ENCODE measurements around the gene MITF. TPM values are rescaled to one million over a fixed set of nuclear protein-coding genes. Genes with fewer than 3 reads are reported as not detected.

The MITF gene
- polyA plus RNA-seq, 4 donors: 0.22 to 2.2 (median 1.6) TPM

DNA sequence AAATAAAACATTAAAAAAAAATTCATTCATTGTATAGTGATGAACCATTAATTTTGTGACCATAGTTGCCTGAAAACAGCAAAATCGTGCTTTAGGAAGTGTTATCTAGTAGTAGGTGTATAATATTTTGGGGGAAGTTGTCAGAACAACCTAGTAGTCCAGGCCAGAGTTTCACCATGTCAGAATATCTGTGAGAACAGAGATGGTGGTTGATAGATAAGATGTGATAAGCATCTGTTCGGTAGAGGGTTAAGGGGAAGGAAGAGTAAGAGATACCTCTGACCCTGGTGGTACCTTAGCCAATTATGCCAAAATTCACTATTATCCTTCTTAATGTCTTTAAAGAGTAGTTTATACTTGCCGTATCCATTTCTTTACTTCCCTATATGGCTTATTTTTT is 113.8 kb downstream of the MITF start:
- no peak overlapping the region for H3K4me3 ChIP-seq (ENCODE audit: low read depth in 1 of 3, low read length in 3 of 3)
- no peak for DNase-seq

DNA sequence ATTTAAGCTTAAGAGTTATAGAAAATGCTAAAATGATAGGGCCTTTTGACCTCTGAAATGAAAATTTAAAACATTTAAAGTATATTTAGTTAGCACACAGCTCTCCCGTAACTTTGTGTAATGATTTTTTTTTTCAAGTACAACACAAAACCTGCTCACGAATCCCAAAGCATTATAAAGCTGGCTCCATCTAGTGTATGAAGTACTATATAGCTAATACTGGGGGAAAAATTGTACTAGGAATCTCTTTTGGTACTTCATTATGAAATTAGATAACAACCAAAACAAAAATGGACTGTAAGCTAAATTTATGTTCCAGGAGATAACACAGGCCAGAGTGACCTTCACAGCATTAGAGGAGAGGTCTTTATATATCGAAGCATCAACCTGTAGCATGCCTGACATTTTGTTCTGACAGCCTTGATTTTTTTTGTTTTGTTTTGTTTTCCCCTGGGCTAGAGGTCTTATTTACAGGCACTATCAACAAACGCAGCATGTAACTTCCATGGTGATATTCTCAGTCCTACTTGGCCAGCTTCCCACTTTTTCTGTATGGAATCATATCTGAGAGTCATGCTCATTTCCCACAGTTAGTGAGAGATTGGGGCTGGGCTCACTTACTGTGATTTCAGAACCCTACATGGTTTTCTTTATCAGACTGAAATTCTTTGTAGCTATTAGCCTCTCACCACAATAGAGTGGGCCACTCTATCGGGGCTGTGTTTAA is 116.3 kb downstream of the MITF start:
- H3K27ac ChIP-seq (ENCODE audit: low read depth in 1 of 3, low read length in 2 of 3): no peak overlapping the region
- peak in 1 of 2 donors; percentile 2 for DNase-seq
- FAIRE-seq: no peak
- H3K27me3 ChIP-seq (ENCODE audit: control insufficient read depth in 3 of 3, insufficient read depth in 3 of 3, low read length in 3 of 3): no peaks in the 10 kb centered on the region
- H3K4me3 ChIP-seq (ENCODE audit: low read depth in 1 of 3, low read length in 3 of 3): no peak overlapping the region
- WGBS, 3 donors: 20 to 34% (median 26%) methylated on average over 5 of the region's 5 CpGs
- H3K4me1 ChIP-seq (ENCODE audit: control insufficient read depth in 3 of 3, insufficient read depth in 2 of 3, low read depth in 1 of 3, low read length in 2 of 3): no peaks in the 10 kb centered on the region
- no peaks in the 10 kb centered on the region for H3K9me3 ChIP-seq (ENCODE audit: control insufficient read depth in 2 of 2, insufficient read depth in 1 of 2, low read depth in 1 of 2, low read length in 1 of 2)
- no peaks in the 10 kb centered on the region for H3K36me3 ChIP-seq (ENCODE audit: control insufficient read depth in 3 of 3, insufficient read depth in 2 of 3, low read depth in 1 of 3, low read length in 3 of 3)

More for the DNA sequence above, 113.8 kb downstream of the MITF start:
- Histone ChIP-seq H3K4me1 (ENCODE audit: control insufficient read depth in 3 of 3, insufficient read depth in 2 of 3, low read depth in 1 of 3, low read length in 2 of 3) (no peaks in the 10 kb centered on the region), H3K27me3 (ENCODE audit: control insufficient read depth in 3 of 3, insufficient read depth in 3 of 3, low read length in 3 of 3) (no peaks in the 10 kb centered on the region), H3K36me3 (ENCODE audit: control insufficient read depth in 3 of 3, insufficient read depth in 2 of 3, low read depth in 1 of 3, low read length in 3 of 3) (no peaks in the 10 kb centered on the region), H3K27ac (ENCODE audit: low read depth in 1 of 3, low read length in 2 of 3) (no peak overlapping the region), H3K9me3 (ENCODE audit: control insufficient read depth in 2 of 2, insufficient read depth in 1 of 2, low read depth in 1 of 2, low read length in 1 of 2) (no peaks in the 10 kb centered on the region)
- 58 to 71% (median 60%) methylated on average over 3 of the region's 3 CpGs for WGBS, 3 donors
- FAIRE-seq: no peak

DNA sequence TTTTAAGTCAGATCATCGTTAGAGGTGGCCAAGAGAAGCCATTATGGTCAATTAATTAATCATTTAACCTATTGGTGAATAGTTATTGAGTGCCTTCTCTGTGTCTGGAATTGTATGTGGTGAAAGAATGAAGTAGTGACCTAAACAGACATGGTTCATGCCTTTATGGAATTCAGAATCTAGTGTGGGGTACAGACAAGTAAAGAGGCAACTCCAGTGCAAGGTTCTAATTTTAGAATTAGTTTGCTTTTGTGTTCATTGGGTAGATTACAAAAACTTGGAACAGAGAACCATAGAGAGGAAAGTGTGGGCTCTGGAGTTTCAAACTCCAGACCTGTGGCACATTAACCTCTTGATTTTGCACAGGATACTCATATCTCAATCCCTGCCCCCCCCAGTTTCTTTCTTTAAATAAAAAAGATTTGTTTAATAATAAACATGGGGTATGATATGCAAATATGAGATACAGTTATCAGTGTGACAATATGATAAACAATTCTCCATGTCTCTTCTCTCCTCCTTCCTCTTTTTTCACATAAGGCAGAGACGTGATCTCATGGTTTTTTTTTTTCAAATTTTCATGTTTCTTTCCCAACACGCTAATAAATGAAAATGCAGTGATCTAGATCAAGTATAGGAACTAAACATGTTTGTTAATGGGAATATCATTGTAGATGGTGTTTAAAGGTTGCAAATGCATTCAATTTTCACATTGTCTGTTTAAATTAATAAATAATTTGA is 117.9 kb downstream of the MITF start:
- no peaks in the 10 kb centered on the region for H3K9me3 ChIP-seq (ENCODE audit: control insufficient read depth in 2 of 2, insufficient read depth in 1 of 2, low read depth in 1 of 2, low read length in 1 of 2)
- H3K27me3 ChIP-seq (ENCODE audit: control insufficient read depth in 3 of 3, insufficient read depth in 3 of 3, low read length in 3 of 3): no peaks in the 10 kb centered on the region
- H3K27ac ChIP-seq (ENCODE audit: low read depth in 1 of 3, low read length in 2 of 3): no peak overlapping the region
- no peak overlapping the region for H3K4me3 ChIP-seq (ENCODE audit: low read depth in 1 of 3, low read length in 3 of 3)
- WGBS, 3 donors: 54 to 66% (median 61%) methylated on average over 3 of the region's 3 CpGs
- FAIRE-seq: no peak
- no peaks in the 10 kb centered on the region for H3K4me1 ChIP-seq (ENCODE audit: control insufficient read depth in 3 of 3, insufficient read depth in 2 of 3, low read depth in 1 of 3, low read length in 2 of 3)
- DNase-seq: no peak
- H3K36me3 ChIP-seq (ENCODE audit: control insufficient read depth in 3 of 3, insufficient read depth in 2 of 3, low read depth in 1 of 3, low read length in 3 of 3): no peaks in the 10 kb centered on the region

DNA sequence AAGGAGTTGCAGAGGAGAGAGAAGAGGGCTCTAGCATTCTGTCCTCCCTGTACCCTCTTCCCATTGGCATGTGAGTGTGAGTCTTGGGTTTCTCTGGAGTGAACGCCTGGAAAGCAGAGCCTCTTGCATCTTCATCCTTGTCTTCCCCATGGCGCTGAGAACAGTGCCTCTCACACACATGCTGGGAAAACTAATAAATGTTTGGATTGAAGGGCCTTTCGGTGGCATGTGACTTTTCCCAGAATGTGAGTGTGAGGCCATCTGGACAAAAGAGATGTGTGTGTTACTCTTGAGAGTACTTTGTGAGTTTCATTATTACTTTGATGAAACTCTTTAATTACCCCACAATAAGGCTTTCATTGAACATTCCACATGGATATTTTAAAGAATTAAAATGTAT is 122.3 kb downstream of the MITF start:
- Histone ChIP-seq H3K4me1 (ENCODE audit: control insufficient read depth in 3 of 3, insufficient read depth in 2 of 3, low read depth in 1 of 3, low read length in 2 of 3) (peaks cover 0 to 2% (median 0%) of the 10 kb centered on the region in 3 donors), H3K27ac (ENCODE audit: low read depth in 1 of 3, low read length in 2 of 3) (no peak overlapping the region), H3K9me3 (ENCODE audit: control insufficient read depth in 2 of 2, insufficient read depth in 1 of 2, low read depth in 1 of 2, low read length in 1 of 2) (no peaks in the 10 kb centered on the region), H3K36me3 (ENCODE audit: control insufficient read depth in 3 of 3, insufficient read depth in 2 of 3, low read depth in 1 of 3, low read length in 3 of 3) (no peaks in the 10 kb centered on the region), H3K27me3 (ENCODE audit: control insufficient read depth in 3 of 3, insufficient read depth in 3 of 3, low read length in 3 of 3) (no peaks in the 10 kb centered on the region), H3K4me3 (ENCODE audit: low read depth in 1 of 3, low read length in 3 of 3) (no peak overlapping the region)
- FAIRE-seq (no peak), DNase-seq (no peak)
- WGBS, 3 donors: 77 to 94% (median 81%) methylated on average over 3 of the region's 3 CpGs

DNA sequence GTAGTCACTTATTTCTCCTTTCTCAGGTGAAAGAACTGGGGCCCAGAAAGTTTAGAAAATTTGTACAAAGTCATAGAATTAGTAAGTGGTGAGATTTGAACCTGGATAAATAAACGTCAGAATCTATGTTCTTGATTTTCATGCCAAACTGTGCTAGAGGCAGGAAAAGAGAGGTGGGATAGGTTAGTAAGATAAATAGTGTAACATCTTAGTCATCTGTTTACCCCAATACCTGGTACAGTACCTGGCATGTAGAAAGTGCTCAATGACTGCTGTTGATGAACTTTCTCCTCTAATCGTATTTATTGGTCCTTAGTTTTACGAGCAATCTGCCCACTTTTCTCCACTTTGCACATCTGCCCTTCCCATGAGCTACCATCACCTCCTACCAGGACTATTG is 124.9 kb downstream of the MITF start:
- no peaks in the 10 kb centered on the region for H3K9me3 ChIP-seq (ENCODE audit: control insufficient read depth in 2 of 2, insufficient read depth in 1 of 2, low read depth in 1 of 2, low read length in 1 of 2)
- H3K4me3 ChIP-seq (ENCODE audit: low read depth in 1 of 3, low read length in 3 of 3): no peak overlapping the region
- no peak for DNase-seq
- no peaks in the 10 kb centered on the region for H3K36me3 ChIP-seq (ENCODE audit: control insufficient read depth in 3 of 3, insufficient read depth in 2 of 3, low read depth in 1 of 3, low read length in 3 of 3)
- H3K4me1 ChIP-seq (ENCODE audit: control insufficient read depth in 3 of 3, insufficient read depth in 2 of 3, low read depth in 1 of 3, low read length in 2 of 3): peaks cover 0 to 2% (median 0%) of the 10 kb centered on the region in 3 donors
- peak overlapping the region in 2 of 3 donors; percentile 20 to 63 for H3K27ac ChIP-seq (ENCODE audit: low read depth in 1 of 3, low read length in 2 of 3)
- H3K27me3 ChIP-seq (ENCODE audit: control insufficient read depth in 3 of 3, insufficient read depth in 3 of 3, low read length in 3 of 3): no peaks in the 10 kb centered on the region
- no peak for FAIRE-seq
- WGBS, 3 donors: 65 to 91% (median 67%) methylated on average over 3 of the region's 3 CpGs

DNA sequence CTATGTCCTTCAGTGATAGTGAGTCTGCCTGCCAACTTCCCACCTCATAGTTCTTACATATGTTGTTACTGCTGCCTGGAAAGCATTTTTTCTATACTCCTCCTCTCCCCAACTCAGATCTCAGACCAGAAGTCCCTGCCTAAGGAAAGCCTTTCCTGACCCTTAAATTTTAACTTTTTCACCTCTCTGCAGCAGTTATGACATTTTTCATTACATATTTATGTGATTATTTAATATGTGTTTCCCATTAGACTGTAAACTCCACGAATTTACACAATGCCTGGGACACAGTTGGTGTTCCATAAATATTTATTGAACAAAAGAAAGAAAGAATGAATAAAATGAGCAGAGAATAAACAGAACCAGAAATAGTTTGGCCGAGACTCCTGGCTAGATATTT is 125.5 kb downstream of the MITF start:
- no peak for FAIRE-seq
- Histone ChIP-seq H3K27me3 (ENCODE audit: control insufficient read depth in 3 of 3, insufficient read depth in 3 of 3, low read length in 3 of 3) (no peaks in the 10 kb centered on the region), H3K27ac (ENCODE audit: low read depth in 1 of 3, low read length in 2 of 3) (peak overlapping the region; percentile 20 to 63 (median 32)), H3K9me3 (ENCODE audit: control insufficient read depth in 2 of 2, insufficient read depth in 1 of 2, low read depth in 1 of 2, low read length in 1 of 2) (no peaks in the 10 kb centered on the region), H3K36me3 (ENCODE audit: control insufficient read depth in 3 of 3, insufficient read depth in 2 of 3, low read depth in 1 of 3, low read length in 3 of 3) (no peaks in the 10 kb centered on the region), H3K4me1 (ENCODE audit: control insufficient read depth in 3 of 3, insufficient read depth in 2 of 3, low read depth in 1 of 3, low read length in 2 of 3) (peaks cover 0 to 2% (median 0%) of the 10 kb centered on the region in 3 donors), H3K4me3 (ENCODE audit: low read depth in 1 of 3, low read length in 3 of 3) (no peak overlapping the region)
- DNase-seq: no peak
- 41 to 51% (median 49%) methylated on average over 2 of the region's 2 CpGs for WGBS, 3 donors

DNA sequence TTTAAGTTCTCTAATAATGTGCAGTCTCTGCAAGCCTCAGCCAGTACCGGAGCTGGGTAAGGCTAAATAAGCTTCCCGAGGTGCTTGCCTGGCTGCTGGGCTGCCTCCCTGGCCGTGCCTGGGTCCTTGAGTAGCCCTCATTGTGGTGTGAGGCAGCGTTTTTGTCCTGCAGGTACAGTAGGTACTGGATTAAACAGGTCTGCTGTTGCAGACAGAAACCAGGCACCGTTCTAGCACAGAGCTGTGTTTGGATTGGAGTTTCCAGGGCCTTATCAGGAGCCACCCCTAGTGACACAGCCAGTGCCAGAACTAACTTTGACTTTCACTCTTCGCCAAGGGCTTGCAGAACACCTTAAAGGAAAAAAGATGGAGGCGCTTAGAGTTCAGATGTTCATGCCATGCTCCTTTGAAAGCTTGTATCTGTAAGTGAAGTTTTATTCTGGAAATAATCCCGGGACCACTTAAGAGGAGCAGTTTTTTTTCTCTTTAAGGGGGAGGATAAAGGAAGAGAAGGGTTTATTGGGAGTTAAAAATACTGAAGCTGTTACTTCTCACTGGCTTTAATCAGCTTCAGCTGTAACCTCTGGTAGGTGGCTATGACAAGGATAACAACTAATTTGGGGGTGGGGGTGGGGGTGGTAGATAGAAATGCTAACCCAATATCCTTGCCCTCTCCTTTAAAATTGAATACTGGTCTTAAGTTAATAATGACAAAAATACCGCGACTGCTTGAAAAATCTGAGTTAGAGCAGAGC is 126.8 kb downstream of the MITF start:
- FAIRE-seq: no peak
- no peaks in the 10 kb centered on the region for H3K36me3 ChIP-seq (ENCODE audit: control insufficient read depth in 3 of 3, insufficient read depth in 2 of 3, low read depth in 1 of 3, low read length in 3 of 3)
- DNase-seq: peak in 1 of 2 donors; percentile 4
- no peaks in the 10 kb centered on the region for H3K9me3 ChIP-seq (ENCODE audit: control insufficient read depth in 2 of 2, insufficient read depth in 1 of 2, low read depth in 1 of 2, low read length in 1 of 2)
- no peak overlapping the region for H3K4me3 ChIP-seq (ENCODE audit: low read depth in 1 of 3, low read length in 3 of 3)
- no peaks in the 10 kb centered on the region for H3K27me3 ChIP-seq (ENCODE audit: control insufficient read depth in 3 of 3, insufficient read depth in 3 of 3, low read length in 3 of 3)
- peaks cover 0 to 2% (median 0%) of the 10 kb centered on the region in 3 donors for H3K4me1 ChIP-seq (ENCODE audit: control insufficient read depth in 3 of 3, insufficient read depth in 2 of 3, low read depth in 1 of 3, low read length in 2 of 3)
- H3K27ac ChIP-seq (ENCODE audit: low read depth in 1 of 3, low read length in 2 of 3): peak overlapping the region in 1 of 3 donors; percentile 40
- 44 to 52% (median 47%) methylated on average over 10 of the region's 10 CpGs for whole genome bisulfite sequencing, 3 donors

DNA sequence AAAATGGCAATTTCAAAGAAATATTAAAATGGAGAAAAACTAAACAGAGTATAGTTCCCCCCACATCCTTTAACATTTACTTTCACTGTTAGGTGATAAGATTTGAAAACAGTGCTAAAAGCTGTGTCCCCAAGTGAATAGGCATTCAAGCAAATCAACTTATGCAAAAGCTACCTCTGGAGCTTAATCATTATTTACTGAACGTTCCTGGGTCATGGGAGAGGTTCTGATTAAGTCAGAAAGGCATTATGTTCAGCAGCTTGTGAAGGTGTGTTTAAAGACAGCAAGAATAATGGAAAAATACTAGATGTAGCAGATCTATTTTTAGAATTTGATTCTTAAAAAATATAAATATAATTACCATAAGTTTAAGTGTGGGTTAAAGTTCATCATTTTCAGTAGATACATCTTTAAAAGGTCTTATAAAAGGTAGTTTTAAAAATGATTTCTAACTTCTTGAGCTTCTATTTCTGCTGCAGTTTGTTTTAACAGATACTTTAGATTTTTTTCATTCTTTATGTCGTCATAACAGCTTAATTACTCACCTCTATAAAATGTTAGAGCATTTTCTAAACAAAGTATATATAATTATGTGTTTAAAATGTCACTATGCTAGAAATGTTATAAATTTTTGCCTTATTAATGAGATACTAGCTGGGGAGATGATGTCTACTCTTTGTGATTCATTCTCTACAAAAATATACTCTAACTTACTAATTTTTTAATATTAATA is 127.9 kb downstream of the MITF start:
- Histone ChIP-seq H3K4me1 (ENCODE audit: control insufficient read depth in 3 of 3, insufficient read depth in 2 of 3, low read depth in 1 of 3, low read length in 2 of 3) (peaks cover 0 to 2% (median 0%) of the 10 kb centered on the region in 3 donors), H3K27ac (ENCODE audit: low read depth in 1 of 3, low read length in 2 of 3) (no peak overlapping the region), H3K27me3 (ENCODE audit: control insufficient read depth in 3 of 3, insufficient read depth in 3 of 3, low read length in 3 of 3) (no peaks in the 10 kb centered on the region), H3K9me3 (ENCODE audit: control insufficient read depth in 2 of 2, insufficient read depth in 1 of 2, low read depth in 1 of 2, low read length in 1 of 2) (no peaks in the 10 kb centered on the region), H3K36me3 (ENCODE audit: control insufficient read depth in 3 of 3, insufficient read depth in 2 of 3, low read depth in 1 of 3, low read length in 3 of 3) (no peaks in the 10 kb centered on the region), H3K4me3 (ENCODE audit: low read depth in 1 of 3, low read length in 3 of 3) (no peak overlapping the region)
- no peak for DNase-seq
- peak; percentile 15 for FAIRE-seq
- WGBS, 3 donors: 14 to 30% (median 17%) methylated on average over 2 of the region's 2 CpGs
